ENCODE measurements around the gene GABPA. TPM values are rescaled to one million over a fixed set of nuclear protein-coding genes. Genes with fewer than 3 reads are reported as not detected.

Gene GABPA
- total RNA-seq, 1 experiment from 2014 or later = 20.4 TPM

- H3K14ac ChIP-seq (ENCODE audit: insufficient read depth, low read length) = no peak overlapping the region
- H3K27ac ChIP-seq (ENCODE audit: insufficient read length, low read depth, low read length) = no peak overlapping the region
- H3K56ac ChIP-seq (ENCODE audit: insufficient read length, low read depth, low read length) = no peak overlapping the region
- Mint-ChIP-seq H3K4me1 (peaks cover 3% of the 10 kb centered on the region in 2 experiments; a peak in 3 of 4 replicates), H3K27me3 (ENCODE audit: low read depth) (no peaks in the 10 kb centered on the region), H3K36me3 (ENCODE audit: insufficient read depth in 1 of 3, low read depth in 3 of 3) (no peaks in the 10 kb centered on the region; a peak in 1 of 7 replicates), H3K27ac (no peak overlapping the region), H3K4me3 (no peak overlapping the region), H3K9me3 (peaks cover 0 to 3% of the 10 kb centered on the region in 2 experiments; a peak in 1 of 5 replicates)
- no peak overlapping the region for H4K5ac ChIP-seq (ENCODE audit: insufficient read length, low read depth, low read length)
- H3K79me2 ChIP-seq (ENCODE audit: insufficient read depth, low read length) = no peaks in the 10 kb centered on the region
- H4K20me1 ChIP-seq (ENCODE audit: control insufficient read depth, insufficient read depth, insufficient read length) = no peaks in the 10 kb centered on the region
- no peaks in the 10 kb centered on the region for H3K4me1 ChIP-seq (ENCODE audit: insufficient read depth, low read length)
- H2BK5ac ChIP-seq (ENCODE audit: insufficient read length, low read length) = no peak overlapping the region
- H3K18ac ChIP-seq (ENCODE audit: insufficient read length, low read depth, low read length) = no peak overlapping the region
- WGBS (ENCODE audit: extremely low coverage, insufficient read length, low lambda C conversion rate) = no CpG with 5 or more reads among the region's 1 CpG
- H2AK5ac ChIP-seq (ENCODE audit: insufficient read length, low read length) = no peak overlapping the region
- H2BK20ac ChIP-seq (ENCODE audit: low read depth, low read length, poor library complexity, severe bottlenecking) = no peak overlapping the region
- no peak overlapping the region for H3K23ac ChIP-seq (ENCODE audit: insufficient read length, low read depth, low read length)
- no peak overlapping the region for H4K8ac ChIP-seq (replicated peaks; ENCODE audit: insufficient read length, low read depth, low read length)
- no peak overlapping the region for H3K4me2 ChIP-seq (ENCODE audit: insufficient read depth, insufficient read length, low read length)
- H3K4ac ChIP-seq (ENCODE audit: low read depth, low read length) = no peak overlapping the region
- no peaks in the 10 kb centered on the region for H3K23me2 ChIP-seq (ENCODE audit: insufficient read length, low read depth, low read length, poor library complexity, severe bottlenecking)
- no peak for DNase-seq
- H3T11ph ChIP-seq (ENCODE audit: low read length) = no peak overlapping the region
- no peaks in the 10 kb centered on the region for H3K27me3 ChIP-seq (ENCODE audit: insufficient read depth, low read length)
- no peak overlapping the region for H3K9ac ChIP-seq (ENCODE audit: extremely low read depth, insufficient read length, low read length)
- H2BK15ac ChIP-seq (ENCODE audit: low read depth, low read length) = no peak overlapping the region
- no peaks in the 10 kb centered on the region for H3K79me1 ChIP-seq (ENCODE audit: insufficient read depth, low read depth, low read length, poor library complexity, severe bottlenecking)
- no peak overlapping the region for H4K91ac ChIP-seq (ENCODE audit: insufficient read length, low read depth, low read length)
- no peak for TF ChIP-seq CTCF (conservative IDR thresholded peaks at IDR 0.05)
- no peak overlapping the region for H2BK120ac ChIP-seq (ENCODE audit: low read depth, low read length, poor library complexity, severe bottlenecking)
- H2BK12ac ChIP-seq (ENCODE audit: insufficient read length, low read depth, low read length) = no peak overlapping the region
- H3K9me3 ChIP-seq (ENCODE audit: control insufficient read depth, low read depth, low read length) = no peaks in the 10 kb centered on the region
- no peak overlapping the region for H2AFZ ChIP-seq (ENCODE audit: low read length)
These were observed 56.5 kb downstream of the GABPA start for GRCh38 chr21:25791319-25791718.

Measured in H9 (cell line).